ENCODE measurements around the gene ASPG. TPM values are rescaled to one million over a fixed set of nuclear protein-coding genes. Genes with fewer than 3 reads are reported as not detected.

The ASPG gene
- total and polyA plus RNA-seq, 2 donors (not counting 3 experiments of a cell fraction or from before 2014, with no cell fraction given), result not detected

DNA sequence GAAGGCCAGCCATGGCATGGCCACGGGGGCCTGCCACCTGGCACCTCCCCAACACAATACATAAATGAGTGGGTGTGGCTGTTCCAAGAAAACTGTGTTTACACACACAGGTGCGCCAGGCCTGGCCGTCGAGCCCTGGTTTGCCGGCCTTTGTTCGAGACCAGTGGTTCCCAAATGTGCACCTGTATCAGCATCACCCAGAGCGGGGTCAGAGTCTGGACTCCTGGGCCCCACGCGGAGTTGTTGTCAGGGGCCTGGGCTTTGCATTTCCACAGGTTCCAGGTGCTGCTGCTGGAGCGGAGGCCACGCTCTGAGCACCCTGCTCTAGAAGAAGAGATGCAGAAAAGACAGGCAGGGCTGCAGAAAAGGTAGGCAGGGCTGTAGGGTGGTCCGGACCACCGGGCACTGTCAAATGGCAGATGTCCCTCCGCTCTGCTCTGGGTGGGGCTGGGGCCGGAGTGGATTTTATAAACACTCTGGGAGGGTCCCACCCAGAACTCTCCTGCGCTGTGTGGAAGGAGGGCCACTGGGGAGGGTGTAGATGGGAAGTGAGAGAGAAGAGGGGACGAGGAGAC is 4.2 kb upstream of the ASPG start:
- H3K27me3 ChIP-seq (ENCODE audit: control insufficient read depth in 2 of 2, insufficient read depth in 2 of 2, low read length in 2 of 2), result peaks cover 8 to 12% of the 10 kb centered on the region in 2 experiments
- H2AFZ ChIP-seq (ENCODE audit: low read depth, low read length), result no peak overlapping the region
- no peak overlapping the region for H3K4me3 ChIP-seq (replicated peaks in 1 of 3; ENCODE audit: insufficient read depth in 1 of 3, low read depth in 1 of 3, low read length in 3 of 3)
- H3K9me3 ChIP-seq (replicated peaks; ENCODE audit: control insufficient read depth, insufficient read depth, low read length), result no peaks in the 10 kb centered on the region
- H3K9ac ChIP-seq (replicated peaks; ENCODE audit: extremely low read depth, insufficient read depth, low read length), result no peak overlapping the region
- H3K9me1 ChIP-seq (replicated peaks; ENCODE audit: control insufficient read depth, extremely low read depth, insufficient read depth, low read length), result no peaks in the 10 kb centered on the region
- H3K4me2 ChIP-seq (ENCODE audit: insufficient read depth, low read length), result no peak overlapping the region
- no peaks in the 10 kb centered on the region for H3K36me3 ChIP-seq (ENCODE audit: control insufficient read depth in 2 of 2, extremely low read depth in 1 of 2, insufficient read depth in 2 of 2, low read length in 2 of 2)
- H3K79me2 ChIP-seq (ENCODE audit: control insufficient read depth, insufficient read depth, low read length), result no peaks in the 10 kb centered on the region
- no TSS peak for BruUV-seq (replicated peaks)
- TF ChIP-seq EZH2 (IDR thresholded peaks at IDR 0.05; ENCODE audit: borderline replicate concordance, low read depth, low read length, severe bottlenecking), result no peak
- TF ChIP-seq FOS (IDR thresholded peaks at IDR 0.05; ENCODE audit: borderline replicate concordance, insufficient read depth, low read length), result no peak
- TF ChIP-seq MYC (IDR thresholded peaks at IDR 0.05; ENCODE audit: low read depth, low read length), result no peak
- CTCF ChIA-PET, result no interaction called here
- H3K27ac ChIP-seq (ENCODE audit: insufficient read depth, low read depth, low read length), result no peak overlapping the region
- no peaks in the 10 kb centered on the region for H4K20me1 ChIP-seq (replicated peaks; ENCODE audit: control insufficient read depth, extremely low read depth, insufficient read depth, low read length)
- POLR2A ChIA-PET, result no interaction called here
- no peaks in the 10 kb centered on the region for H3K4me1 ChIP-seq (ENCODE audit: control insufficient read depth, extremely low read depth, insufficient read depth, low read length)
- no peak for FAIRE-seq
- no peak for DNase-seq (ENCODE audit: low read depth, low spot score)
- dilution Hi-C loops (cut with MboI; ENCODE audit: extremely low pct_ligation_motif_present, low sequenced_read_pairs), result no loop called here
- intact Hi-C loops (cut with micrococcal nuclease), result no loop called here

DNA sequence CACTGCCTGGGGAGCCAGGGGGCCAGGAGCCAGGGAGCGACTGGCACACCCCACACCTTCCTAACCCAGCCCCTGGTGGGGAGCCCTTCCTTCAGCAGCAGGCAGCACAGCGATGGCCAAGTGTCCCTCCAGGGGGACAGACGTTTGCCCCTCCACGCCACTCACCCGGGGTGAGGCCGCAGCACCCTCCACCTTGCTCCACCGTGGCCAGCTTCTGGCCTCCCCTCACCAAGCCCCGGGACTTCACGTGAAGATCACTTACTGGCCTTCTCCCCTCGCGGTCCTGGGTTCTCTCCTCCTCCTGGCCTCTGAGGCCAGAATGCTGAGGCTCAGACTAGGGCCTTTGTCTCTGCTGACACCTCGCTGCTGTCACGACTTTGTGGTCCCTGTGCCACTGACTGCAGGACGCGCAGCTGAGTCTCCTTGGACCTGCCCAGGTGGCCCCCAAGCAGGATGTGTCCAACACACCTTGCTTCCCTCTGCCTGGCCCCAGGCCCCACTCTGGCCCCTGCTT is 3.5 kb upstream of the ASPG start:
- Histone ChIP-seq H3K4me2 (ENCODE audit: insufficient read depth, low read length) (no peak overlapping the region), H3K9me1 (replicated peaks; ENCODE audit: control insufficient read depth, extremely low read depth, insufficient read depth, low read length) (no peaks in the 10 kb centered on the region), H3K79me2 (ENCODE audit: control insufficient read depth, insufficient read depth, low read length) (no peaks in the 10 kb centered on the region), H2AFZ (ENCODE audit: low read depth, low read length) (no peak overlapping the region), H3K27me3 (ENCODE audit: control insufficient read depth in 2 of 2, insufficient read depth in 2 of 2, low read length in 2 of 2) (peaks cover 8 to 10% of the 10 kb centered on the region in 2 experiments), H3K27ac (ENCODE audit: insufficient read depth, low read depth, low read length) (no peak overlapping the region), H3K9me3 (replicated peaks; ENCODE audit: control insufficient read depth, insufficient read depth, low read length) (no peaks in the 10 kb centered on the region), H3K4me3 (replicated peaks in 1 of 3; ENCODE audit: insufficient read depth in 1 of 3, low read depth in 1 of 3, low read length in 3 of 3) (no peak overlapping the region), H3K4me1 (ENCODE audit: control insufficient read depth, extremely low read depth, insufficient read depth, low read length) (no peaks in the 10 kb centered on the region), H3K36me3 (ENCODE audit: control insufficient read depth in 2 of 2, extremely low read depth in 1 of 2, insufficient read depth in 2 of 2, low read length in 2 of 2) (no peaks in the 10 kb centered on the region), H4K20me1 (replicated peaks; ENCODE audit: control insufficient read depth, extremely low read depth, insufficient read depth, low read length) (no peaks in the 10 kb centered on the region), H3K9ac (replicated peaks; ENCODE audit: extremely low read depth, insufficient read depth, low read length) (no peak overlapping the region)
- intact Hi-C loops (cut with micrococcal nuclease) (no loop called here), dilution Hi-C loops (cut with MboI; ENCODE audit: extremely low pct_ligation_motif_present, low sequenced_read_pairs) (no loop called here)
- no peak for DNase-seq (ENCODE audit: low read depth, low spot score)
- no TSS peak for BruUV-seq (replicated peaks)
- ChIA-PET CTCF (no interaction called here), POLR2A (no interaction called here)
- no peak for FAIRE-seq
- TF ChIP-seq, protein P1, sequence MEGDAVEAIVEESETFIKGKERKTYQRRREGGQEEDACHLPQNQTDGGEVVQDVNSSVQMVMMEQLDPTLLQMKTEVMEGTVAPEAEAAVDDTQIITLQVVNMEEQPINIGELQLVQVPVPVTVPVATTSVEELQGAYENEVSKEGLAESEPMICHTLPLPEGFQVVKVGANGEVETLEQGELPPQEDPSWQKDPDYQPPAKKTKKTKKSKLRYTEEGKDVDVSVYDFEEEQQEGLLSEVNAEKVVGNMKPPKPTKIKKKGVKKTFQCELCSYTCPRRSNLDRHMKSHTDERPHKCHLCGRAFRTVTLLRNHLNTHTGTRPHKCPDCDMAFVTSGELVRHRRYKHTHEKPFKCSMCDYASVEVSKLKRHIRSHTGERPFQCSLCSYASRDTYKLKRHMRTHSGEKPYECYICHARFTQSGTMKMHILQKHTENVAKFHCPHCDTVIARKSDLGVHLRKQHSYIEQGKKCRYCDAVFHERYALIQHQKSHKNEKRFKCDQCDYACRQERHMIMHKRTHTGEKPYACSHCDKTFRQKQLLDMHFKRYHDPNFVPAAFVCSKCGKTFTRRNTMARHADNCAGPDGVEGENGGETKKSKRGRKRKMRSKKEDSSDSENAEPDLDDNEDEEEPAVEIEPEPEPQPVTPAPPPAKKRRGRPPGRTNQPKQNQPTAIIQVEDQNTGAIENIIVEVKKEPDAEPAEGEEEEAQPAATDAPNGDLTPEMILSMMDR (IDR thresholded peaks at IDR 0.05; ENCODE audit: extremely low read depth in 1 of 2, insufficient read depth in 1 of 2, low read depth in 1 of 2, low read length in 2 of 2), result no peak
- TF ChIP-seq FOS (IDR thresholded peaks at IDR 0.05; ENCODE audit: borderline replicate concordance, insufficient read depth, low read length), result no peak

Measured in endothelial cell of umbilical vein (primary cell).